Inflammatory macrophage treated with lipopolysaccharide for 4 hours (primary cell): ENCODE data around the gene RNF212B.
"Not testable (repeated sequence)": the region's sequence is repeated elsewhere in the genome, so short reads cannot be mapped to it uniquely, and the experiment has no call there.

ENCODE experiments used
- DNase-seq: peaks from one replicate; pipeline ENCODE4 v3.0.0-alpha.2; 2020

RNF212B gene

GRCh38 chr14:23243066-23243465, 5.3 kb downstream of the RNF212B start:
- no peak for DNase-seq

DNA sequence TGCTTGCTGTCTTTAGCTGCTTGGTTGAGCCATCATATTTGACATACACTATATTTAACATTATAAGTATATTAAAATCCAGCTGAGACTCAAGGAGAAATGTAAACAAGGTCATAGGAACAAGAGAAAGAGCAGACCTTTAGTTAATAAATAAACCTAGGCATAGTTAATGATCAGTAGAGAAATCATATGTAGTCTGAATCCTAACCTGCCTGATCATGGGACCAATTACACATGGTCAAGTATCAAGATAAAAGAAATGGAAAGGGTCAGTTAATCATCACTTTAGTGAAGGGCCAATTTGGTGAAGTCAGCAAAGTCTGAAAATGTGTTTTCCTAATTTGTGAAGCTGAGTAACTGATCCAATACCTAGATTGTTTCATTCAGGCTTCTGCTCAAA, 7.5 kb downstream of the RNF212B start:
- DNase-seq, result no peak

DNA sequence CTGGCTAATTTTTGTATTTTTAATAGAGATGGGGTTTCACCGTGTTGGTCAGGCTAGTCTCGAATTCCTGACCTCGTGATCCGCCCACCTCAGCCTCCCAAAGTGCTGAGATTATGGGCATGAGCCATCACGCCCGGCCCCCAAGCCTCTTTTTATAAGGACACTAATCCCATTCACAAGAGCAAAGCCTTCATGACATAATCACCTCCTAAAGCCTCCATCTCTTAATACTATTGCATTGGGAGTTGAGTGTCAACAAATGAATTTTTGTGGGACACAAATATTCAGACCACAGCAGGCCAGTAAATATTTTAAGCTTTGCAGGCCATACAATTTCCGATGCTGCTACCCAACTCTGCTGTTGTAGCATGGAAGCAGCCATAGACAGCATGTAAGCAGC, 10.9 kb downstream of the RNF212B start:
- DNase-seq, result no peak

DNA sequence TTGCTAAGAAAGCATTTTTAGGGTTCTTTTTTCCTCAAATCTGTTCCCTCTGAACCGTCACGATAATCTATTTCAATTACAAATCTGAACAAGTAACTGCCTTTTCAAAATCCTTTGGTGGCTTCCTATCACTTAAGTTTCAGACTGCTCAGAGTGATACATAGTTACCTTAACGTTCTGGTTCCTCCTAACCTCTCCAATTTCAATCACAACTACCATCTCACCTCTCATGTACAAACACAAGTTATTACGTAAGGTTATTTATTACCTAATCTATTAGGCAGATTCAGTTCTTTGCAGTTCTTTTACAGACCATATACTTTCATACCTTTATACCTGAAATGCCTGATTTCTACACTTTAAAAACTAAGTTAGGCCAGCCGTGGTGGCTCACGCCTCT, 12.1 kb downstream of the RNF212B start:
- no peak for DNase-seq

GRCh38 chr14:23252006-23252405, 14.3 kb downstream of the RNF212B start:
- no peak for DNase-seq

- DNase-seq, result peak; percentile 89
Observed at GRCh38 chr14:23252420-23253333, 14.9 kb downstream of the RNF212B start.

DNA sequence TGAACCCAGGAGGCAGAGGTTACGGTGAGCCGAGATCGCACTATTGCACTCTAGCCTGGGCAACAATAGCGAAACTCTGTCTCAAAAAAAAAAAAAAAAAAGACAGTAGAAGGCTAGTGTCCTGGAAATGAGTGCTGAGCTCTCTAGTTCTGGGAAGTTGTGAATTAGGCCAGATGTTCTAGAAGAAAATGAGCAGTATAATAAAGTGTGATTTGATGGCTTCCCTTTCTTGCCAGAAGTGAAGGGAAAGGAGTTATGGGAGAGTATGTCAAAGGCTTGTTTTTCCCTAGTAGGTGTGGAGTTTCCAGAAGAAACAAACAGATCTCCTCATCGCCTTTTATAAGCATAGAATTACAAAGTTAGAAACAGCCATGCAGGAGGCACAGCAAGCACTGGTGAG, 20.5 kb downstream of the RNF212B start:
- no peak for DNase-seq

GRCh38 chr14:23259426-23259825, 21.7 kb downstream of the RNF212B start:
- DNase-seq, result peak; percentile 43

DNA sequence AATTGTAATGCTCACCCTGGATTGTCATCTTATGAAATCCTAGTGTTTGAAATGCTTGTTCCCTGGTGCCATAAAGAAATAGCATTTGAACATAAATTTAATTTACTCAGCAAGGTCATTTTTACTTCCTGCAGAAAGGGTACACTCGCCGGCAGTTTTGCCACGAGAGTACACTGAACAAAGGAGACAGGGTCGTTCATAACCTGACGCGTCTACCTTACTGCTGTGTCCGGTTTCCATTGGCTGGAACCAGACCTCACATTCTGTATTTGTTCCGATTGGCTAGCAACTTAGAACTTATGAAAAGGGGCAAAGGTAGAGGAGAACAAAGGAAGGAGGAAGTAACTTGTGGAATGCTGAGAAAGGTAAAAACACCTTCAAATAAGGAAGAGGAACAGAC, 23.1 kb downstream of the RNF212B start:
- DNase-seq, result not testable (repeated sequence)

DNA sequence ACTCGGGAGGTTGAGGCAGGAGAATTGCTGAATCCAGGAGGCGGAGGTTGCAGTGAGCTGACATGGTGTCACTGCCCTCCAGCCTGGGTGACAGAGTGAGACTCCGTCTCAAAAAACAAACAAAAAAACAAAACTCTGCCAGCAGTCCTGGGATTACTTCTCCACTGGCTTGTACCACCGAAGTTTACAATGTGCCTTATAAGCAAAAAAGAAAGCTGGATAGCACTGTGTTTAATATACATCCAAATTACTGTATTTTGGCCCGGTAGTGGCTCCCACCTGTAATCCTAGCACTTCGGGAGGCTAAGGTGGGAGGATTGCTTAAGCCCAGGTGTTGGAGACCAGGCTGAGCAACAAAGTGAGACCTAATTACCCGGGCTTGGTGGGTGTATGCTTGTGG, 31.5 kb downstream of the RNF212B start:
- DNase-seq, result no peak

DNA sequence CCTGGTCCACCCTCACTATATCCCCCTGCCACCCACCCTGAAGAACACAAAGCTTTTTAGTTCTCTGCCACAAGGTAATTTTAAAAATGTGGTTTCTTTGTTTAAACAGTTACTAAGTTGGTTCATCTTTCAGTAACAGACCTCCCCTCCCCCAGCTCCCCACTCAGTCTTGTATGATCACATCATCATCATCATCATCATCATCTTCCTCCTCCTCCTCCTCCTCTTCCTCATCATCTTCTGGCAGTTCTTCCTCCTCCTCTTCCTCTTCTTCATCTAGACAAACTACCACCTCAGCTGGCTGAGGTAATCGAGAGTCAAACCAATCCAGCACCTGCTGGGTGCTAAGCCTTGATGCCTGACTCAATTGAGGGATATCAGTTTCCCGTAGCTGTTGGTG, 37.7 kb downstream of the RNF212B start:
- DNase-seq, result no peak

DNA sequence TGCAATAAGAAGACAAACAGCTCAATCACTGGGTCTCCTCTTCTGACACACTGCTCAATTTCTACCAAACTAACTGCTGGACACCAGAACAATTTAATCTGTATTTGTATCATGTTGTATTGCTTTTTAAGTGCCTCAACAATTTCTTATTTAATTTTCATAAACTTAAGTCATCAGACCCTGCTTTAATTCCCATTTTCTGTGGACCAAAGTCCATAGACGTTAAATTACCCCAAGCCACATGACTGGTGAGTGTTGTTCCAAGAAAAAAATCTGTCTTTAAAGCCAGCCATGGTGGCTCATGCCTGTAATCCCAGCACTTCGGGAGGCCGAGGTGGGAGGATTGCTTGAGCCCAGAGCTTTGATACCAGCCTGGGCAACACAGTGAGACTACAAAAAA, 39.5 kb downstream of the RNF212B start:
- no peak for DNase-seq

DNA sequence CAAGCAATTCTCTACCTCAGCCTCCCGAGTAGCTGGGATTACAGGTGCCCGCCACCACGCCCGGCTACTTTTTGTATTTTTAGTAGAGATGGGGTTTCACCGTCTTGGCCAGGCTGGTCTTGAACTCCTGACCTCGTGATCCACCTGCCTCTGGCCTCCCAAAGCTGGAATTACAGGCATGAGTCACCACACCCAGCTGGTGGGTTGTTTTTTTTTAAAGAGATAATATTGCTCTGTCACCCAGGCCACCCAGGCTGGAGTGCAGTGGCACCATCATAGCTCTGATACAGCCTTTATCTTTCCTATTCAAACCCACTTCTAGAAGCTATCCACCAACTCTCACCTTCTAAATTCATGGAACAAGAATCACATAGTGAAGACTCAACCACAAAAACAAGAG, 40.2 kb downstream of the RNF212B start:
- not testable (repeated sequence) for DNase-seq

GRCh38 chr14:23281247-23281646, 43.5 kb downstream of the RNF212B start:
- DNase-seq, result no peak

GRCh38 chr14:23284654-23285529, 47.2 kb downstream of the RNF212B start:
- peak; percentile 68 for DNase-seq

DNA sequence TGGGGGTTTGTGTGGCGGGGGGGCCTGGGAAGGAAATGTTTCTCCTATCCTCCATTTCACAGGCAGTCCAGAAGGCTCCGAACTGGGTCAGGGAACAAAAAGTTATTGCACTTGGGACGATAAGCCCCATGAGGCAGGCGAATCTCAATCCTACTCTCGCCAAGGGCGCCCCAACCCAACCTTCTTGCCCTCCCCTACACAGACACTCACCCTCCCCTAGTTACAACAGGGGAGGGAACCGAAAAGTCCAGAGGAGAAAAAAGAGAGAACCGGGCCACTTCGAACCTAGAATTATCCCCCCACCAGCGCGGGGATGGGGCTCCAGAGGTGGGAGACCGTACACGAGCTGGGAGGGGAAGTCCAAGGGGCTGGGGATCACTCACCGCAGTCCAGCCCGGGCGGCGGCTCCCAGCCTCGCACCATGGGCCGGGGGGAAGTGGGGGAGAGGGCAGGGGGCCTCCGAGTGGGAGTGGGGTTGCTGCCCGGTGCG, 47.8 kb downstream of the RNF212B start:
- no peak for DNase-seq

DNA sequence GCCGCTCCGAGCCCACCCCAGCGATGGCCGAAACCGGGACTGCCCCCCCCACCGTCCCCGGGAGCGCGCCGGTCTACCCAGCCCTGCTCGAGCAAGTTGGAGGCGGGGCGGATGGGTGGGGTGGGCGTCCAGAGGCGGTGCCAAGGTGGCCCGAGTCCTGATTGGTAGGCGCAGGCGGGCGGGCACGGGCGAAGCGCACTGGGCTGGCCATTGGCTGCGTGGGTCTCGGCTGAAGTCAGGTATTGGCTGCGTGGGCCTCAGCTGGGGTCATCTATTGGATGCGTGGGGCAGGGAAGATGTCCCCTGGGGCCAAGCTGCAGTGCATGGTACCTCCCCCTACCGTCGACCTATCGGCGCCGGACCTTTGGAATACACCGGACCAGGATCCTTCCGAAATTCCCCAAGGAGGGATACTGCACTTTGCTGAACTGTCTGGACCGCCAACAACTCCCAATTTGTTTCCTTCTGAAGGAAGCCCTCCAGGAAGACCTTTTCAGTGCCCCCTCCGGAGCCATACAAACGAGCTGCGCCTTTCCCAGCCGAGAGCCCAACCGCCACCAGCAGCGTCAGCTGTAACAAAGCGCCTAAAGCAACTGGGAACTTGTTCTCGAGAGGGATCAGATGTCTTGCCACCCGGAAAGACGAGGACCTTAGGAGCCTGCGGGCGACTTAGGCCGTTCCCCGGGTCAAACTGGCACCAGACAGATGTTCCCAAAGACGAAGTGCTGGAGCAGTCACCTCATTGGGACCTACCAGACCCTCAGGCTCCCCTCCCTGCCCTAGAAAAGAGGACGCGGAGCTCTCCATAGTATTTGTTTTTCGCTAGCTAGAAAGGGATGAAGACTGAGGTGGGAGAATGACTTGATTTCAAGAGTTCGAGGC, 48.5 kb downstream of the RNF212B start, which contains the start of gene HOMEZ:
TSS of gene HOMEZ (minus strand) at position 113 of the 882 bp plus-strand sequence. CDS start 180 bp downstream, outside the sequence.
- peak; percentile 99 for DNase-seq

DNA sequence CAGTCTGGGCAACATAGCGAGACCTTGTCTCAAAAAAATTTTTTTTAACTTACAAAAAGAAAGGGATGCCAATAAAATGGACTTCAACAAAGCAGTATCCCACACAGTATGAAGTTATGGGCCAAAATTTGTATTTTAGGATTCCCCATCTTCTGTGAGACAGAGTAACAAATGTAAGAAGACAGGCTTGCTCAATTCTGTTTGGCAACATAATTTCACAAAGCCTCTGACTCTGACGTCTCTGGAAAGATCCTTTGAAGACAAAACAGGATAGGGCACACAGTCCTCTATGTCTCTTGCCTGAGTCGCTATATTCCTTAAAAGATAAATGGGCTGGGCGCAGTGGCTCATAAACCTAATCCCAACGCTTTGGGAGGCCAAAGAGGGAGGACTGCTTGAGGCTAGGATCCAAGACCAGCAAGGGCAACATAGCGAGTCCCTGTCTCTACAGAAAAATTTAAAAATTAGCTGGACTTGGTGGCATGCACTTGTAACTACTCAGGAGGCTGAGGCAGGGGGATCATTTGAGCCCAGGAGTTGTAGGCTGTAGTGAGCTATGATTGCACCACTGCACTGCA, 49.3 kb downstream of the RNF212B start:
- DNase-seq, result peak; percentile 78

- peak; percentile 65 for DNase-seq
Observed at GRCh38 chr14:23294734-23295561, 57.2 kb downstream of the RNF212B start.

DNA sequence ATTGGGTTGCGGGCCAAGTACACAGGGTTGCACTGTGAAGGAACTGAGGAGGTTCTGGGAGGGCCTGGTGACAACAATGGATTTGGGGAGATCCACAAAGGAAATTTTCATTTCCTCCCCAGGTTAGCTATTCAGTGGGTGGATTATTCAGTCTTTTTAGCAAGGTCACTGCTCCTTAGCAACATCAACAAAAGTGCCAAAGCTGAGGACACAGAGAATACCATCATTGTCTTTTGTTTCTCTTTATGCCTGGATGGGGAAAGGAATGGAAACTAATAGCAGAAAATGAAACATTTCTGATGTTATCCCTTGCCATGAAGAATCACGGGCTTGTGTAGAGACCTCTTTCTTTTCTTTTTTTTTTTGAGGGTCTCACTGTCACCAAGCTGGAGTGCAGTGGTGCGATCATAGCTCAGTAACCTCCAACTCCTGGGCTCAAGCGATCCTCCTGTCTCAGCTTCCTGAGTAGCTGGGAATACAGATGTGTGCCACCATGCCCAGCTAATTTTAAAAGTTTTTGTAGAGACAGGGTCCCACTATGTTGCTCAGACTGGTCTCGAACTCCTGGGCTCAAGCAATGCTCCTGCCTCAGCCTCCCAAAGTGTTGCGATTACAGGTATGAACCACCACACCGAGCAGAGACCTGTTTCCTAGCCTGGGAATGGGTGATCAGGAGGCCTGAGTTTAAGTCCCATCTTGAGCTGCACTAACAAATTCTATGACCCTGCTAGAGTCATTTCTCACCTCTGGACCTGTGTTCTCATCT, 58.5 kb downstream of the RNF212B start:
- DNase-seq, result no peak
